ENCODE results near the gene MYO3B.
"Not testable (repeated sequence)": the region's sequence is repeated elsewhere in the genome, so short reads cannot be mapped to it uniquely, and the experiment has no call there.

MYO3B gene

GRCh38 chr2:170344663-170345346 lies 166.9 kb downstream of the MYO3B start:
- DNase-seq (ENCODE audit: low read depth) = no peak
- no peak for TF ChIP-seq CTCF (conservative IDR thresholded peaks at IDR 0.05; ENCODE audit: low read depth, low read length)
- H3K4me3 ChIP-seq (ENCODE audit: low read depth, low read length) = no peak overlapping the region

DNA sequence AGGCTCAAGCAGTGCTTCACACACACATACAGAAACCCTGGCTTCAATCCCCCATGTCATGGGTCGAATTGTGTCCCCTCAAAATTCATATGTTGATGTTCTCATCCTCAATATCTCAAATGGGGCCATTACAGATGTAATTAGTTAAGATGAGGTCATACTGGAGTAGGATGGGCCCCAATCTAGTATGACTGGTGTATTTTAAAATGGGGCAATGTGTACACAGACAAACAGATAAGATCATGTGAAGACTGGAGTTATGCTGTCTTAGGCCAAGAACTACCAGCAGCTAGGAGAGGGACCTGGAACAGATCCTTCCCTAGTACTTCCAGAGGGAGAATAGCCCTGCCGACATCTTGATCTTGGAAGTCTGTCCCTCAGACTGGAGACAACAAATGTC lies 167.7 kb downstream of the MYO3B start:
- no peak for DNase-seq (ENCODE audit: low read depth)
- TF ChIP-seq CTCF (conservative IDR thresholded peaks at IDR 0.05; ENCODE audit: low read depth, low read length) = no peak

DNA sequence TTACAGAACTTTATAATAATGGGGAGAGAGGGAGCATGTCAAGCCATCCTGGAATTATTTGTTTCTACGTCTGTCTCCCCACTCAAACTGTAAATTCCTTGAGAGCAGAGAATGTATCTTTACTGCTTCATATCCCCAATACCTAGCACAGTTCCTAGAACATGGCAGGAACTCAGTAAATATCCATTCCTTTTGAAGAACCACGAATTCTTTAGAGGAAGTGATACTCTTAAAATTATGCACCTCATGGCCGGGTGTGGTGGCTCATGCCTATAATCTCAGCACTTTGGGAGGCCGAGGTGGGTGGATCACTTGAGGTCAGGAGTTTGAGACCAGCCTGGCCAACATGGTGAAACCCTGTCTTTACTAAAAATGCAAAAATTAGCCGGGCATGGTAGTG lies 171.3 kb downstream of the MYO3B start:
- H3K4me3 ChIP-seq (ENCODE audit: low read depth, low read length); DNase-seq (ENCODE audit: low read depth): not testable (repeated sequence)

More for the DNA sequence above, 167.7 kb downstream of the MYO3B start:
- H3K4me3 ChIP-seq (ENCODE audit: low read depth, low read length) = no peak overlapping the region

- DNase-seq (ENCODE audit: low read depth) = no peak
- H3K4me3 ChIP-seq (ENCODE audit: low read depth, low read length) = no peak overlapping the region
- TF ChIP-seq CTCF (conservative IDR thresholded peaks at IDR 0.05; ENCODE audit: low read depth, low read length) = no peak
Observed at GRCh38 chr2:170350929-170351826, 173.2 kb downstream of the MYO3B start.

- TF ChIP-seq CTCF (conservative IDR thresholded peaks at IDR 0.05; ENCODE audit: low read depth, low read length) = no peak
- no peak overlapping the region for H3K4me3 ChIP-seq (ENCODE audit: low read depth, low read length)
- DNase-seq (ENCODE audit: low read depth) = no peak
Observed at GRCh38 chr2:170353723-170354122, 175.8 kb downstream of the MYO3B start.

GRCh38 chr2:170354388-170354787 lies 176.4 kb downstream of the MYO3B start:
- no peak overlapping the region for H3K4me3 ChIP-seq (ENCODE audit: low read depth, low read length)
- TF ChIP-seq CTCF (conservative IDR thresholded peaks at IDR 0.05; ENCODE audit: low read depth, low read length) = no peak
- no peak for DNase-seq (ENCODE audit: low read depth)

DNA sequence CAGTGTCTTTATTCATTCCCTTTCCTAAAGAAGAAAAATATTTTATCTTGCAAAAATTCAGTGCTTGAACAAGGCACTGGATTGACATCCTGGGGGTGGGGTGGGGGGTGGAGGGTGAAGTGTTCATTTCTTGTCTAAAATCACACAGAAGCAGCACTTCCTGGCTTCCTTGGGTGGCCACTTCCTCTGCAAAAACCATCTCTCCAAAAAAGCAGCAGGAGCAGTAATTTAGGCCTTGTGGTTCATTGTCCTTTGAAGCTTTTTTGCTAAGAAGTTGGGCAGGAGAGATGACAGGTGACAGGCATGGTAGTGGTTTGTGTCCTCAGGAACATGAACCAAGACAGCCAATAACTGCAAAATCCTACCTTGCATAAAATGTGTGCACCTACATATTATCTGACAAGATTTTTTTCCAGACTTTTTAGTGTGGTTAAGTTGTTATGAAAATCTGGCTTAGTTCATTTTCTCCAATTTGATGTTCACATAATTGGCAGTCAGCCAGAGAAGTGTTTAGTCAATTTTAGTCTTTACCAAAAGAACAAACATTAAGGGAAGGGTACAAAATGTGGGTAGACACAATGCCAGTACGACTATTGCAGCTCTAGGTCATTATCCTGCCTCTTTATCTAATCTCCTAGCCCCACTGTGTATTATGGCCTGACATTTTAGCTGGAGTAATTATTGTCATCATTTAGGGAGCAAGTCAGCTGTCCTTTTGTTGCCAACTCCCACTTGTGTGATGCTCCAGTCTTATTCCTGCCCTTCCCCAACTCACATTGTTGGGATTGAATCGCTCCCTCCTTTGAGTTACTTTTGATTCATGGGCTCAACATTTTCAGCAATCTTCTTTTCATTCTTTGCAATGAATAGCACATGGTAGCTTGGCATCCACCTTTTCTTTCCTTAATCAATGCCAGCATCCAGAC lies 177.2 kb downstream of the MYO3B start:
- no peak for TF ChIP-seq CTCF (conservative IDR thresholded peaks at IDR 0.05; ENCODE audit: low read depth, low read length)
- DNase-seq (ENCODE audit: low read depth) = no peak

More for the DNA sequence above, 177.2 kb downstream of the MYO3B start:
- no peak overlapping the region for H3K4me3 ChIP-seq (ENCODE audit: low read depth, low read length)
